ENCODE data around the gene TM4SF4.

Gene TM4SF4

GRCh38 chr3:149548669-149549065 lies 74.2 kb downstream of the TM4SF4 start:
- no peak for DNase-seq (ENCODE audit: low spot score)

GRCh38 chr3:149551500-149551899 lies 77.0 kb downstream of the TM4SF4 start:
- no peak for DNase-seq (ENCODE audit: low spot score)

GRCh38 chr3:149552700-149553099 lies 78.2 kb downstream of the TM4SF4 start:
- no peak for DNase-seq (ENCODE audit: low spot score)

Data from AG20443 (cell line).